WTC11 (cell line): ENCODE data around the gene SLCO6A1.

Experiments
- CDX4 ChIP-seq: fragments of 250-450 bp; sonication (Bioruptor Pico); IDR thresholded peaks from 2 replicates; pipeline ENCODE4 v1.9.0; 2021; ENCODE audit warnings: moderate library complexity, mild to moderate bottlenecking, inconsistent platforms, borderline replicate concordance
- CTCF ChIP-seq: fragments of 200-600 bp; IDR thresholded peaks from 2 replicates; pipeline ENCODE4 v1.8.0; 2022; ENCODE audit warnings: antibody characterized with exemption
- EMX1 ChIP-seq: fragments of 250-450 bp; sonication (Bioruptor Pico); IDR thresholded peaks from 2 replicates; pipeline ENCODE4 v1.8.0; 2021; ENCODE audit warnings: mild to moderate bottlenecking
- ERG ChIP-seq: fragments of 250-450 bp; sonication (Bioruptor Pico); IDR thresholded peaks from 2 replicates; pipeline ENCODE4 v1.8.0; 2021; ENCODE audit warnings: mild to moderate bottlenecking
- FOXK1 ChIP-seq: sonication (generic); formaldehyde crosslinking; IDR thresholded peaks from 2 replicates; pipeline ENCODE4 v1.8.0; 2022; ENCODE audit warnings: mild to moderate bottlenecking, moderate library complexity, missing genetic modification reagents
- GABPB1 ChIP-seq: sonication (generic); formaldehyde crosslinking; IDR thresholded peaks from 2 replicates; pipeline ENCODE4 v1.8.1; 2023; ENCODE audit warnings: mild to moderate bottlenecking, missing genetic modification reagents
- HMGXB4 ChIP-seq: sonication (generic); formaldehyde crosslinking; IDR thresholded peaks from 2 replicates; pipeline ENCODE4 v1.8.1; 2023; ENCODE audit warnings: mild to moderate bottlenecking, moderate library complexity, missing genetic modification reagents
- IRF2 ChIP-seq: sonication (generic); formaldehyde crosslinking; IDR thresholded peaks from 2 replicates; pipeline ENCODE4 v1.8.0; 2022; ENCODE audit warnings: low read depth, missing genetic modification reagents, borderline replicate concordance
- MAX ChIP-seq: sonication (generic); formaldehyde crosslinking; IDR thresholded peaks from 2 replicates; pipeline ENCODE4 v1.8.0; 2022; ENCODE audit warnings: mild to moderate bottlenecking, missing genetic modification reagents
- TCF7 ChIP-seq: sonication (generic); formaldehyde crosslinking; IDR thresholded peaks from 2 replicates; pipeline ENCODE4 v1.8.0; 2022; ENCODE audit warnings: mild to moderate bottlenecking, low read depth, missing genetic modification reagents, moderate library complexity
- ZBTB21 ChIP-seq: sonication (generic); formaldehyde crosslinking; IDR thresholded peaks from 2 replicates; pipeline ENCODE4 v1.8.1; 2023; ENCODE audit warnings: mild to moderate bottlenecking, missing genetic modification reagents, borderline replicate concordance
- TF ChIP-seq, protein P1 (sequence below): sonication (generic); formaldehyde crosslinking; IDR thresholded peaks from 2 replicates; pipeline ENCODE4 v1.8.1; 2022; ENCODE audit warnings: mild to moderate bottlenecking, missing genetic modification reagents, moderate library complexity, borderline replicate concordance
- TF ChIP-seq, protein P2 (sequence below): fragments of 250-450 bp; sonication (Bioruptor Pico); IDR thresholded peaks from 2 replicates; pipeline ENCODE4 v2.1.2; 2022; ENCODE audit warnings: mild to moderate bottlenecking, moderate library complexity

DNA sequence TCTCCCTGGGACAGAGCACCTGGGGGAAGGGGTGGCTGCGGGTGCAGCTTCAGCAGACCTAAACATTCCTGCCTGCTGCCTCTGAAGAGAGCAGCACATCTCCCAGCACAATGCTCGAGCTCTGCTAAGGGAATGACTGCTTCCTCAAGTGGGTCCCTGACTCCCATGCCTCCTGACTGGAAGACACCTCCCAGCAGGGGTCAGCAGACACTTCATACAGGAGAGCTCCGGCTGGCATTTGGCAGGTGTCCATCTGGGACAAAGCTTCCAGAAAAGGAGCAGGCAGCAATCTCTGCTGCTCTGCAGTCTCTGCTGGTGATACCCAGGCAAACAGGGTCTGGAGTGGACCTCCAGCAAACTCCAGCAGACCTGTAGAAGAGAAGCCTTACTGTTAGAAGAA, 77.2 kb downstream of the SLCO6A1 start:
- TF ChIP-seq, protein P1, sequence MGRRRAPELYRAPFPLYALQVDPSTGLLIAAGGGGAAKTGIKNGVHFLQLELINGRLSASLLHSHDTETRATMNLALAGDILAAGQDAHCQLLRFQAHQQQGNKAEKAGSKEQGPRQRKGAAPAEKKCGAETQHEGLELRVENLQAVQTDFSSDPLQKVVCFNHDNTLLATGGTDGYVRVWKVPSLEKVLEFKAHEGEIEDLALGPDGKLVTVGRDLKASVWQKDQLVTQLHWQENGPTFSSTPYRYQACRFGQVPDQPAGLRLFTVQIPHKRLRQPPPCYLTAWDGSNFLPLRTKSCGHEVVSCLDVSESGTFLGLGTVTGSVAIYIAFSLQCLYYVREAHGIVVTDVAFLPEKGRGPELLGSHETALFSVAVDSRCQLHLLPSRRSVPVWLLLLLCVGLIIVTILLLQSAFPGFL (CRISPR knock-in tag) = no peak
- no peak for TF ChIP-seq EMX1 (CRISPR knock-in tag)
- TF ChIP-seq ZBTB21 (CRISPR knock-in tag) = no peak
- no peak for TF ChIP-seq CTCF
- no peak for TF ChIP-seq GABPB1 (CRISPR knock-in tag)
- no peak for TF ChIP-seq MAX (CRISPR knock-in tag)
- TF ChIP-seq, protein P2, sequence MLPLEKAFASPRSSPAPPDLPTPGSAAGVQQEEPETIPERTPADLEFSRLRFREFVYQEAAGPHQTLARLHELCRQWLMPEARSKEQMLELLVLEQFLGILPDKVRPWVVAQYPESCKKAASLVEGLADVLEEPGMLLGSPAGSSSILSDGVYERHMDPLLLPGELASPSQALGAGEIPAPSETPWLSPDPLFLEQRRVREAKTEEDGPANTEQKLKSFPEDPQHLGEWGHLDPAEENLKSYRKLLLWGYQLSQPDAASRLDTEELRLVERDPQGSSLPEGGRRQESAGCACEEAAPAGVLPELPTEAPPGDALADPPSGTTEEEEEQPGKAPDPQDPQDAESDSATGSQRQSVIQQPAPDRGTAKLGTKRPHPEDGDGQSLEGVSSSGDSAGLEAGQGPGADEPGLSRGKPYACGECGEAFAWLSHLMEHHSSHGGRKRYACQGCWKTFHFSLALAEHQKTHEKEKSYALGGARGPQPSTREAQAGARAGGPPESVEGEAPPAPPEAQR = no peak
- TF ChIP-seq TCF7 (CRISPR knock-in tag) = no peak
- TF ChIP-seq HMGXB4 (CRISPR knock-in tag) = no peak
- TF ChIP-seq CDX4 (CRISPR knock-in tag) = no peak
- TF ChIP-seq IRF2 = no peak
- no peak for TF ChIP-seq FOXK1
- no peak for TF ChIP-seq ERG (CRISPR knock-in tag)
